SW 1271 (cell line): ENCODE data around the gene CDCA7.
"Not testable (repeated sequence)": the region's sequence is repeated elsewhere in the genome, so short reads cannot be mapped to it uniquely, and the experiment has no call there.

Source experiments
- DNase-seq, 2 experiments: peaks; one replicate each; lab custom pipeline; 2025; lab: John Stamatoyannopoulos, UW

Gene CDCA7

GRCh38 chr2:173402405-173402974 lies 47.8 kb downstream of the CDCA7 start:
- peak; percentile 34 to 74 for DNase-seq

GRCh38 chr2:173404841-173405750 lies 50.4 kb downstream of the CDCA7 start:
- no peak for DNase-seq

- no peak for DNase-seq
These were observed 52.5 kb downstream of the CDCA7 start for GRCh38 chr2:173407176-173407575.

- no peak for DNase-seq
These were observed 53.0 kb downstream of the CDCA7 start for GRCh38 chr2:173407646-173408045.

- no peak for DNase-seq
These were observed 55.9 kb downstream of the CDCA7 start for GRCh38 chr2:173410579-173410978.

GRCh38 chr2:173412628-173413027 lies 58.0 kb downstream of the CDCA7 start:
- DNase-seq: no peak

- DNase-seq: no peak
These were observed 60.2 kb downstream of the CDCA7 start for GRCh38 chr2:173414823-173415322.

- DNase-seq: no peak
These were observed 61.0 kb downstream of the CDCA7 start for GRCh38 chr2:173415431-173416381.

GRCh38 chr2:173416415-173417152 lies 61.9 kb downstream of the CDCA7 start:
- not testable (repeated sequence) for DNase-seq

- DNase-seq: no peak
These were observed 62.7 kb downstream of the CDCA7 start for GRCh38 chr2:173417341-173417740.

- no peak for DNase-seq
These were observed 63.1 kb downstream of the CDCA7 start for GRCh38 chr2:173417802-173418201.
